GM19372 (cell line): ENCODE measurements around the gene UBR1.
"Not testable (repeated sequence)": the region's sequence is repeated elsewhere in the genome, so short reads cannot be mapped to it uniquely, and the experiment has no call there.

Experiments used
- ATAC-seq: cut with Tn5 transposase; IDR thresholded peaks from one replicate; pipeline ENCODE4 v1.9.1; 2021; ENCODE audit warnings: mild to moderate bottlenecking, low read depth, moderate library complexity; ENCODE audit not compliant: unreplicated experiment

The UBR1 gene

DNA sequence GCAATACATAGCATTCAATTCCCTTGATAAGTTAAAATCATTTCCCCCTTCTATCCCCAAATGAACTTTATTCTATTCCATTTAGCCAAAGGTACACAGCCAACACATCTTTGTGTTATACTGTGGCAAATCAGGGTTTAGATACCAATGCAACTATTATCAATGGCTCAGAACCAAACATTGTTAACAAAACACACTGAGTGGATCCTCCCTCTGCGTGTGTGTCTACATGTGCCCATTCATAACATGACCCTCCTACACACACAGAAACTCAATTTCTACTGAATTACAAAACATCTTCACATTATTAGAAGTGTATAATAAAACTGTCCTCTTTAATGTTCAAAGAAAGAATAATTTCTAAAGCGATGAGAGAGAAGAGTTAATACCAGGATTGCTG is 186.5 kb downstream of the UBR1 start:
- ATAC-seq = no peak

- no peak for ATAC-seq
These were observed 187.8 kb downstream of the UBR1 start for GRCh38 chr15:42918047-42918446.

DNA sequence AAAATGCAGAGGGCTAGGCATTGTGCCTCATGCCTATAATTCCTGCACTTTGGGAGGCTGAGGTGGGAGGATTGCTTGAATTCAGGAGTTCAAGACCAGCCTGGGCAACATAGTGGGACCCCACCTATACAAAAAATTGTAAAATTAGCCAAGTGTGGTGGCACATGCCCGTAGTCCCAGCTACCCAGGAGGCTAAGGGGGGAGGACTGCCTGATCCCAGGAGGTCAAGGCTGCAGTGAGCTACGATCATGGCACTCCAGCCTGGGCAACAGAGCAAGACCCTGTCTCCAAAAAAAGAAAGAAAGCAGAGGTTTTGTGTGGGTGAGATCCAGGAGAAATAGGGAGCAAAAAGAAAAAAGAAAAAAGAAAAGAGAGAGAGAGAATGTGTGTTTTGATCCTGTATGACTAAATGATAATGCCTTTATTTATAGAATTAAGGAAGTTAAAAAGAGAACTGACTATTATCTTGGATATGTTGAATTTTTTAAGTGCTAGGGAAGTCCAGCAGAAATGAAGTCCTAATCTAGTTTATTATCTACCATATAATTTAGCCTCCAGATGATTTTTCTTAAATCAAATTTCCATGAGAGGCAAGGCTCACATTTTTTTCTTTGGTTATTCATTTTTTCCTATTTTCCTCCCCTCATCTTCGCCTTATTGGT is 190.1 kb downstream of the UBR1 start:
- ATAC-seq = no peak

DNA sequence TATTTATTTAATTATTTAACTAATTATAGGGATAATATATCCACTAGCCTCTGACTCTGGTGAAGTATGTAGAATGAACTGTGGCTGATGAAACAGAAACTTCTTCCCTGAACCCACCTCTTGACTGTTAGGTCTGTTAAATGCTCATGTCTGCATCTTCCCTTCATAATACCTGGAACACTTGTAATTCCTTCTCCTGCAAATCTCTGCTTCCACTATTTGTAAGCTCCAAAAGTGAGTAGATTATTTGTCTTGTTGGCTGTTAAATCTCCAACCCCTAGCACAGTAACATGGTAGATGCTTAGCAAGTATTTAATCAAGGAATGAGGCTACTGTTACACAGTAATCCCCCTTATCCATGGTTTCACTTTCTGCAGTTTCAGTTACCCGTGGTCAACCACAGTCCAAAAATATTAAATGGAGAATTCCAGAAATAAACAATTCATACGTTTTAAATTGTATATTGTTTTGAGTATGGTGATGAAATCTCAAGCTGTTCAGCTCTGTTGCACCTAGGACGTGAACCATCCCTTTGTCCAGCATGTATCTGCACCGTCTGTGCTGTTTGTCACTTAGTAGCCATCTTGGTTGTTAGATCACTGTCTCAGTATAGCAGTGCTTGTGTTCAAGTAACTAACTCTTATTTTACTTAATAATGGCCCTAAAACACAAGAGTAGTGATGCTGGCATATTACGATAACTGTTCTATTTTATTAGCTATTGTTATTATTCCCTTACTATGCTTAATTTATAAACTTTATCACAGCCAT is 190.9 kb downstream of the UBR1 start:
- no peak for ATAC-seq

DNA sequence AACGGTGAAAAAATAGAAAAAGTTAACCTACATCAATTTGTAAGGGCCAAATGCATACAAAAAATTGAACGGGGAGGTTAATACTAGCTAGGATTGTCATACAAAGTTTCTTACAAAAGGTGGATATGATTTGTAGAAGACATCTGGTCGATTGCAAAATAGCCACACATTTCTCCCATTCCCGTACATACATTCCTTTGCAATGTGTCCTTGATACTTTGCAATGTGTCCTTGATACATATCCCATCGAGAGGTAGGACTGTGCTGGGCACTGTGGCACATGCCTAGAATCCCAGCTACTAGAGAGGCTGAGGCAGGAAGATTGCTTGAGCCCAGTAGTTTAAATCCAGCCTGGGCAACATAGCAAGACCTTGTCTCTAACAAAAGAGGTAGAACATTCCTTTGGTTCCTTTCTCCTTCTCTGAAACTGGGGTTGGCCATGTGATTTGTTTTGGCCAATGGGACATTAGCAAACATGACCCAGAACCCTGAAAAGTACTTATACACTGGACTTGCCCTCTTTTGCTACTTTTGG is 194.7 kb downstream of the UBR1 start:
- ATAC-seq = no peak

GRCh38 chr15:42908538-42908937 is 197.3 kb downstream of the UBR1 start:
- no peak for ATAC-seq

- ATAC-seq = no peak
These were observed 202.2 kb downstream of the UBR1 start for GRCh38 chr15:42903388-42904324.

DNA sequence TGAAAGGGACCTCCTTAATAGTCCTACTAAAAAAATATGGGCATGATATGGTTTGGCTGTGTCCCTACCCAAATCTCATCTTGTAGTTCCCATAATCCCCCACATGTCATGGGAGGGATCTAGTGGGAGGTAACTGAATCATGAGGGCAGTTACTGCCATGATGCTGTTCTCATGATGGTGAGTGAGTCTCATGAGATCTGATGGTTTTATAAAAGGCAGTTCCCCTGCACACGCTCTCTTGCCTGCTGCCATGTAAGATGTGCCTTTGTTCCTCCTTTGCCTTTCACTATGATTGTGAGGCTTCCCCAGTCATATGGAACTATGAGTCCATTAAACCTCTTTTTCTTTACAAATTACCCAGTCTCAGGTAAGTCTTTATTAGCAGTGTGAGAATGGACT is 211.9 kb downstream of the UBR1 start:
- not testable (repeated sequence) for ATAC-seq
